Thoracic aorta (tissue), 2 donors: ENCODE results near the gene LCA5L. TPM values are rescaled to one million over a fixed set of nuclear protein-coding genes. Genes with fewer than 3 reads are reported as not detected.

Source experiments
- ATAC-seq: fragments of 150-250 bp; one replicate; pipeline ENCODE4 v1.8.0; 2017; ENCODE audit warnings: low read depth; ENCODE audit not compliant: insufficient number of reproducible peaks, low FRiP score
- DNase-seq: peaks from one replicate; pipeline ENCODE4 v3.0.0-alpha.2; 2020; ENCODE audit warnings: low spot score
- H3K27ac ChIP-seq, 2 donors: fragments of 200-600 bp; sonication (generic); 1 replicate in 1 of 2; 2 replicates in 1 of 2; pipeline ENCODE4 v1.5.1; 2016; ENCODE audit warnings: mild to moderate bottlenecking in 2 of 2, moderate library complexity in 2 of 2
- H3K27me3 ChIP-seq: fragments of 200-600 bp; sonication (generic); replicated peaks from 2 replicates; pipeline ENCODE4 v1.6.0; 2016; ENCODE audit warnings: mild to moderate bottlenecking; ENCODE audit not compliant: insufficient read depth
- H3K36me3 ChIP-seq: fragments of 200-600 bp; sonication (generic); one replicate; pipeline ENCODE4 v1.5.1; 2016
- H3K4me1 ChIP-seq, 2 donors: fragments of 200-600 bp; sonication (generic); 1 replicate in 1 of 2; 2 replicates in 1 of 2; pipeline versions ENCODE4 v1.5.1 to v1.6.0; 2016; ENCODE audit warnings: low read depth in 2 of 2, mild to moderate bottlenecking in 1 of 2; ENCODE audit not compliant: control insufficient read depth in 1 of 2
- H3K4me3 ChIP-seq: fragments of 200-600 bp; sonication (generic); 2 replicates; pipeline ENCODE4 v1.5.1; 2016; ENCODE audit warnings: mild to moderate bottlenecking
- H3K9me3 ChIP-seq: fragments of 200-600 bp; sonication (generic); 2 replicates; pipeline ENCODE4 v1.5.1; 2016
- total RNA-seq, 2 donors: library from RNA; depleted of rRNA; stranded (reverse); fragments of >200 nt; gene quantifications; one replicate each; pipeline versions ENCODE4 v1.1.0 to v1.2.3, GENCODE V29; 2016
- TF ChIP-seq, protein P1 (sequence below): fragments of 200-600 bp; sonication (generic); IDR thresholded peaks from one replicate; pipeline ENCODE4 v1.5.1; 2019; ENCODE audit warnings: antibody characterized with exemption

The LCA5L gene
- total RNA-seq, 2 donors from 2014 or later: 1.2 to 3.2 TPM

DNA sequence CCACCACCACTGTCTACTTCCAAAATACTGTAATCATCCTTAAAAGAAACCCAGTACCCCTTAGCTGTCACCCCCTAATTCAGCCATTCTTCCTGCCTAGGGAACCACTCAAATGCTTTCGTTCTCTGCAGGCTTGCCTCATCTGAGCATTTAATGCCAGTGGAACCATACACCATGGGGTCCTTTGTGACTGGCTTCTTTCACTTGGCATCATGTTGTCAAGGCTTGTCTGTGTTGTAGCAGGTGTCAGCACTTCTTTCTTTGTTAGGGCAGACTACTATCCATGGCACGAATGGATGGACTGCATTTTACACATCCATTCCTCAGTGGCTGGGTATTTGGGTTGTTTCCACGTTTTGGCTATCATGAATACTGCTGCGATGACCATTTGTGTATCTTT lies 34.7 kb upstream of the LCA5L start:
- DNase-seq (no peak), ATAC-seq (no peak)
- no peaks in the 10 kb centered on the region for H3K9me3 ChIP-seq
- no peaks in the 10 kb centered on the region for H3K27me3 ChIP-seq
- TF ChIP-seq, protein P1, sequence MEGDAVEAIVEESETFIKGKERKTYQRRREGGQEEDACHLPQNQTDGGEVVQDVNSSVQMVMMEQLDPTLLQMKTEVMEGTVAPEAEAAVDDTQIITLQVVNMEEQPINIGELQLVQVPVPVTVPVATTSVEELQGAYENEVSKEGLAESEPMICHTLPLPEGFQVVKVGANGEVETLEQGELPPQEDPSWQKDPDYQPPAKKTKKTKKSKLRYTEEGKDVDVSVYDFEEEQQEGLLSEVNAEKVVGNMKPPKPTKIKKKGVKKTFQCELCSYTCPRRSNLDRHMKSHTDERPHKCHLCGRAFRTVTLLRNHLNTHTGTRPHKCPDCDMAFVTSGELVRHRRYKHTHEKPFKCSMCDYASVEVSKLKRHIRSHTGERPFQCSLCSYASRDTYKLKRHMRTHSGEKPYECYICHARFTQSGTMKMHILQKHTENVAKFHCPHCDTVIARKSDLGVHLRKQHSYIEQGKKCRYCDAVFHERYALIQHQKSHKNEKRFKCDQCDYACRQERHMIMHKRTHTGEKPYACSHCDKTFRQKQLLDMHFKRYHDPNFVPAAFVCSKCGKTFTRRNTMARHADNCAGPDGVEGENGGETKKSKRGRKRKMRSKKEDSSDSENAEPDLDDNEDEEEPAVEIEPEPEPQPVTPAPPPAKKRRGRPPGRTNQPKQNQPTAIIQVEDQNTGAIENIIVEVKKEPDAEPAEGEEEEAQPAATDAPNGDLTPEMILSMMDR: no peak
- peaks cover 0 to 34% of the 10 kb centered on the region in 2 donors for H3K4me1 ChIP-seq
- H3K4me3 ChIP-seq: no peak overlapping the region
- peaks cover 4% of the 10 kb centered on the region for H3K36me3 ChIP-seq
- no peak overlapping the region for H3K27ac ChIP-seq

- H3K4me1 ChIP-seq: peaks cover 0 to 29% of the 10 kb centered on the region in 2 donors
- no peak overlapping the region for H3K4me3 ChIP-seq
- TF ChIP-seq, protein P1: no peak
- peaks cover 4% of the 10 kb centered on the region for H3K36me3 ChIP-seq
- no peak overlapping the region for H3K27ac ChIP-seq
- DNase-seq (no peak), ATAC-seq (no peak)
- no peaks in the 10 kb centered on the region for H3K9me3 ChIP-seq
- no peaks in the 10 kb centered on the region for H3K27me3 ChIP-seq
Observed at GRCh38 chr21:39479814-39480182, 34.2 kb upstream of the LCA5L start.

DNA sequence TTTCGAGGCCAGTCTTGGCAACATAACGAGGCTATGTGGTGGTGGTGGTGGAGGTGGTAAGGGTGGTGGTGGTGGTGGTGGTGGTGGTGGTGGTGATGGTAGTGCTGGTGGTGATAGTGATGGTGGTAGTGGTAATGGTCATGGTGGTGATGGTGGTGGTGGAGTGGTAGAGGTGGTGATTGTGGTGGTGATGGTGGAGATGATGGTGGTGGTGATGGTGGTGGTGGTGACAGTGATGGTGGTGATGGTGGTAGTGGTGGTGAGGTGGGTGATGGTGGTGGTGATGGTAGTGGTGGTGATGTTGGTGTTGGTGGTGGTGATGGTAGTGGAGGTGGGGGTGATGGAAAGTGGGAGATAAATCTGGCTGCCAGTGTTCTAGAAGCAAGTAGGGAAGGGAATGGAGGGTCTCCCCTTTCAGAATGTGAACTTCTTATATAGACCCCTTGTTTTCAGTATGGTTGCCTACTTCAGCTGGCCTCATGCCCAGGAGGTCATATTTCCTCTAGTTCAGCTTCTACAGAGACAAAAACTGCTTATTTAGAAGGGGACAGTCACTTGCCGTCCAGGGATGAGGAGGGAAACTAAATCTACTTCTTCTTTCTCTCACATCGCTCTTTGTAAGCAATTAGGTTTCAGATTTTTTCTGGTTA lies 33.7 kb upstream of the LCA5L start:
- TF ChIP-seq, protein P1: no peak
- Histone ChIP-seq H3K36me3 (peaks cover 4% of the 10 kb centered on the region), H3K4me3 (no peak overlapping the region), H3K9me3 (no peaks in the 10 kb centered on the region), H3K4me1 (peaks cover 0 to 24% of the 10 kb centered on the region in 2 donors), H3K27ac (no peak overlapping the region), H3K27me3 (no peaks in the 10 kb centered on the region)
- ATAC-seq (no peak), DNase-seq (no peak)

GRCh38 chr21:39474611-39475010 lies 29.0 kb upstream of the LCA5L start:
- Histone ChIP-seq H3K27me3 (no peaks in the 10 kb centered on the region), H3K27ac (no peak overlapping the region), H3K36me3 (peaks cover 4% of the 10 kb centered on the region), H3K4me3 (no peak overlapping the region), H3K4me1 (peaks cover 0 to 9% of the 10 kb centered on the region in 2 donors), H3K9me3 (no peaks in the 10 kb centered on the region)
- no peak for DNase-seq
- TF ChIP-seq, protein P1: no peak
- ATAC-seq: no peak

- DNase-seq (no peak), ATAC-seq (no peak)
- Histone ChIP-seq H3K27me3 (no peaks in the 10 kb centered on the region), H3K27ac (no peak overlapping the region), H3K4me3 (no peak overlapping the region), H3K36me3 (peaks cover 7% of the 10 kb centered on the region), H3K9me3 (no peaks in the 10 kb centered on the region), H3K4me1 (no peaks in the 10 kb centered on the region)
- TF ChIP-seq, protein P1: no peak
Observed at GRCh38 chr21:39472786-39473185, 27.2 kb upstream of the LCA5L start.
